Epidermal melanocyte (primary cell): ENCODE results near the gene SIRPG.

Experiments used
- DNase-seq: peaks from one replicate; pipeline ENCODE4 v3.0.0; 2011; ENCODE audit warnings: low spot score; ENCODE audit not compliant: insufficient read length

Gene SIRPG

GRCh38 chr20:1600736-1601135 is 56.8 kb downstream of the SIRPG start:
- no peak for DNase-seq

GRCh38 chr20:1595333-1595732 is 62.2 kb downstream of the SIRPG start:
- DNase-seq, result no peak

- no peak for DNase-seq
Measured at GRCh38 chr20:1588533-1589460, 68.8 kb downstream of the SIRPG start.

GRCh38 chr20:1587781-1588532 is 69.6 kb downstream of the SIRPG start:
- no peak for DNase-seq

- no peak for DNase-seq
Measured at GRCh38 chr20:1579488-1579887, 78.1 kb downstream of the SIRPG start.
